HG02943 (cell line): ENCODE results near the gene MON1A.
A peak's percentile ranks its signal among the peaks of the same experiment; 100 is the strongest.
"Not testable (repeated sequence)": the region's sequence is repeated elsewhere in the genome, so short reads cannot be mapped to it uniquely, and the experiment has no call there.

ENCODE experiments used
- ATAC-seq: cut with Tn5 transposase; IDR thresholded peaks from one replicate; pipeline ENCODE4 v1.9.1; 2021; ENCODE audit warnings: mild to moderate bottlenecking, low read depth, moderate library complexity; ENCODE audit not compliant: unreplicated experiment

MON1A gene

GRCh38 chr3:49924683-49925082, 4.9 kb downstream of the MON1A start:
- no peak for ATAC-seq

DNA sequence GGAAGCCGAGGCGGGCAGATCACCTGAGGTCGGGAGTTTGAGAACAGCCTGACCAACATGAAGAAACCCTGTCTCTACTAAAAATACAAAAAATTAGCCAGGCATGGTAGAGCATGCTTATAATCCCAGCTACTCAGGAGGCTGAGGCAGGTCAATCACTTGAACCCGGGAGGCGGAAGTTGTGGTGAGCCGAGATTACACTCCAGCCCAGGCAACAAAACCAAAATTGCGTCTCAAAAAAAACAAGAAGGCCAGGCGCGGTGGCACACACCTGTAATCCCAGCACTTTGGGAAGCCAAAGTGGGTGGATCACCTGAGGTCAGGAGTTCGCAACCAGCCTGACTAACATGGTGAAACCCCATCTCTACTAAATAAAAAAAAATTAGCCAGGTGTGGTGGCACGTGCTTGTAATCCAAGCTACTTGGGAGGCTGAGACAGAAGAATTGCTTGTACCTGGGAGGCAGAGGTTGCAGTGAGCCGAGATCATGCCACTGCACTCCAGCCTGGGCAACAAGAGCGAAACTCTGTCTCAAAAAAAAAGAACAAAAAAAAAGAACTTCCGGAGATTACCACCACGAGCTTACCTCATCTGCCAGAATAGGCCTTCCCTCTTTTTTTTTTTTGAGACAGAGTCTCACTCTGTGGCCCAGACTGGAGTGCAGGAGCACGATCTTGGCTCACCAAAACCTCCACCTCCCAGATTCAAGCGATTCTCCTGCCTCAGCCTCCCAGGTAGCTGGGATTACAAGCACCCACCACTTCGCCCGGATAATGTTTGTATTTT, 11.6 kb downstream of the MON1A start:
- not testable (repeated sequence) for ATAC-seq

DNA sequence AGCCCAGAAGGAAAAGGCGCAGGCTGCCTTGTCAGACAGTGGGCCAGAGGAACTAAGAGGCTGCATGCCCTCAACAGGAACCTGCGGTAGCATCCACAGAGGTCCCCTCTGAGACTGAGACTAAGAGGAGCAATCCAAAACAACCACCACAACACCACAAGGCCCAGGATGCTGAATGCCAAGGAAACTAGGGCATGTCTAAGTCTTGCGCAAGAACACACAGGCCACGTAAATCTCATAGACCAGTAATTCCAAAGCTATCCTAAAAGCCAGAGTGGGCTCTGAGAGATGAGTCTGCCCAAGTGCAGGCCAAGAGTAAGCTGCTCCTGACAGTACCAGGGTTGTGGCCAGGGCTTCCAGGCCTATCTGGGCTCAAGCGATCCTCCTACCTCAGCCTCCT, 12.9 kb downstream of the MON1A start:
- no peak for ATAC-seq

DNA sequence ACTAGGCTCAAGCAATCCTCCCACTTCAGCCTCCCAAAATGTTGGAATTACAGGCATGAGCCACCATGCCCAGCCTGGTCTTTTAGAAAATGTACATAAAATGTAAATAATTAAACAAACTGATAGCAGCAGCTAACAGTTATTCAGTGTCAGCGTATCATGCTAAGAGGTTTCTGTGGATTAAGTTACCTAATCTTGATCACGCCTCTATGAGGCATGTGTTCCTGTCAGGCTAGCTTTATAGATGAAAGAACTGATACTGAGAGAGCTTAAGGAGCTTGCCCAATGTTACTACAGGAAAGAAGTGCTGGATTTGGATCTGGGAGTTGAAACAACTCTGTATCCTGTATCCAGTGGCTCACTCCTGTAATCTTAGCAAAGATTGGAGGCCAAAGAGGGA, 14.7 kb downstream of the MON1A start:
- no peak for ATAC-seq

DNA sequence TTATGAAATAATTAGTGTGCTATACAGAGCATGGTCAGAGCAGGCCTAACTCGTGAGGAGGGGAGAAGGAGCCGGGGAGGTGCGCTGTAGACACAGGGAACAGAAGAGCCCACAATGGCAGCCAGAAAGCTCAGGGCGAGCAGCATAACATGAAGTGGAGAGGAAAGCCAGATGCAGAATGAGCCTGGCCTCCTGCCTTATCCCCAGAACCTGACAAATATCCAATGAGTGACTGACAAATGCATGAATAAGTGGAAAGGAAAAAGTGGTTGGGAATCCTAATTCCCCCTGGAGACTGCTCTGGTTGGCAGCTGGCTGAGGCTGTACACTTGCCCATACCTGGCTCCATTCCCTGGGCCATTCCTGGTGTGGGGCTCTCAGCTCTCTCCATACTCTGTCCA, 16.7 kb downstream of the MON1A start:
- no peak for ATAC-seq

DNA sequence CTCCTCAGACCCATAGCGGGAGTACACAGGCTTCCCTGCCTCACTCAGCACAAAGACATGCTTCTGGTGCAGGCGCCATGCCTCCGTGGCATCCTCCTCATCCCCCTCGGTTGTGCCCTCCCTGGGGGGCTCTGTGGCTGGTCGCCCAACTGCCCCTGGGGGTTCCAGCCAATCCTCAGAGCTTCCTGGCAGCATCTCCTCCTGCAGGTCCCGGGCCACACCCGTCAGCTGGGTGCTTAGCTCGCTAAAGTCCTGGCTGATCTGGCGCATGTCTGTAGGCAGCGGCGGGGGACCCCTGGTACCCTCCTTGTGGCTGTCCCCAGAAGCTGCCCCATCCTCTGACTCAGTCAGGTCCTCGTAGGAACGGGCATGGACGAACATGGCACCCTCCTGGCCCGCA, 18.0 kb downstream of the MON1A start:
- no peak for ATAC-seq

DNA sequence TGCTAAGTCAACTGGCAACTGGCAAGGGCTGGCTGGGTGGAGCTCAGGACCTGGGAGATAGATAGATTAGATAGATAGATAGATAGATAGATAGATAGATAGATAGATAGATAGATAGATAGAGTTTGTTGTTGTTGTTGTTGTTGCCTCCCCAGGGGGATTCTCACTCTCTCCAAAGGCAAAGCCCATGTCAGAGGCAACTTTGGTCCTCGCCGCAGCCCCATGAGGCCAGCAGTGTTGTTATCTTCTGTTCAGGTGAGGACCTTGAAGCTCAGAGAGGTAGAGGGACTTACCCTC, 18.5 kb downstream of the MON1A start:
- no peak for ATAC-seq

DNA sequence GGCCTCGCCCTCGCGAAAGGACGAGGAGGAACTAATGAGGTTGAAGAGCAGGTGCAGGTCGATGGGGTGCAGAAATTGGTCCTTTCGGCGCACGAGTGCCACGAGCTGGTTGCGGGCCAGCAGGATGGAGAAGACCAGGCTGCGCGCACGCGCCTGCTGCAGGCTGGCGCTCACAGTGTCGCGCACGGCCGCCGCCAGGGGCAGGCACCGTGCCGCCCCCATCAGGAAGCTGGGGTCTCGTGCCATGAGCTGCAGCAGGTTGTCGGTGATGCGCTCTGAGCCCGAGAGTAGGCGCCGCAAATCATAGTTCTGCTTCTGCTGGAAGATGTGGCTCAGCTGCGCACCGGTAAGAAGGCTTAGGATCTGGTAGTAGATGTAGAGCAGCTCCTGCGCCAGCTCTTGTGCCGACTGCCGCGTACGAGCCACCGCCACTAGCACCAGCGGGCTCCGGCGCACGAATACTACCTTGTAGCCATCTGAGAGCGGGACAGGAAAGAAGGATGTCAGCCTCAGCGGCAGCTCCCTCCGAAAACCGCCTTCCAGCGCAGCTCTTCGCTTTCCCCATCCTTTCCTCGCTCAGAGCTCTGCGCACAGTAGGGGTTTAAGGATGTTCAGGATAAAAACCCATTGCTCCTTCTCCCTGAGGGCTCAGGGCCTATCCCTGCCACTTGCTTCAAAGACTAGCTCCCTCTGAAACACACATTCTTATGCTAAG, 19.0 kb downstream of the MON1A start:
- no peak for ATAC-seq

- no peak for ATAC-seq
Measured at GRCh38 chr3:49908373-49909199, 21.0 kb downstream of the MON1A start.

- no peak for ATAC-seq
Measured at GRCh38 chr3:49906073-49906743, 23.4 kb downstream of the MON1A start.

DNA sequence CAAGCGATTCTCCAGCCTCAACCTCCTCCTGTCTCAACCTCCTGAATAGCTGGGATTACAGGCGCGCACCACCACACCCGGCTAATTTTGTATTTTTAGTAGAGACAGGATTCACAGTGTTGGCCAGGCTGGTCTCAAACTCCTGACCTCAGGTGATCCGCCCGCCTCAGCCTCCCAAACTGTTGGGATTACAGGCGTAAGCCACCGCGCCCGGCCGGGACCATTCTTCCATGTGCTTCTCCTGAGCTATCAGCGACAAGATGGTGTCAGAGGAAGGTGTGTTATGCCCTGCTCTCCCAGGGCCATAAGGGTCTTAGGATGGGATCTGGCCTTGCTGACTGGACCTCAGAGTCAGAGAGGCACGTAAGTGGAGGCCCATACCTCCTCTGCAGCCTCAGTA, 25.2 kb downstream of the MON1A start:
- not testable (repeated sequence) for ATAC-seq

DNA sequence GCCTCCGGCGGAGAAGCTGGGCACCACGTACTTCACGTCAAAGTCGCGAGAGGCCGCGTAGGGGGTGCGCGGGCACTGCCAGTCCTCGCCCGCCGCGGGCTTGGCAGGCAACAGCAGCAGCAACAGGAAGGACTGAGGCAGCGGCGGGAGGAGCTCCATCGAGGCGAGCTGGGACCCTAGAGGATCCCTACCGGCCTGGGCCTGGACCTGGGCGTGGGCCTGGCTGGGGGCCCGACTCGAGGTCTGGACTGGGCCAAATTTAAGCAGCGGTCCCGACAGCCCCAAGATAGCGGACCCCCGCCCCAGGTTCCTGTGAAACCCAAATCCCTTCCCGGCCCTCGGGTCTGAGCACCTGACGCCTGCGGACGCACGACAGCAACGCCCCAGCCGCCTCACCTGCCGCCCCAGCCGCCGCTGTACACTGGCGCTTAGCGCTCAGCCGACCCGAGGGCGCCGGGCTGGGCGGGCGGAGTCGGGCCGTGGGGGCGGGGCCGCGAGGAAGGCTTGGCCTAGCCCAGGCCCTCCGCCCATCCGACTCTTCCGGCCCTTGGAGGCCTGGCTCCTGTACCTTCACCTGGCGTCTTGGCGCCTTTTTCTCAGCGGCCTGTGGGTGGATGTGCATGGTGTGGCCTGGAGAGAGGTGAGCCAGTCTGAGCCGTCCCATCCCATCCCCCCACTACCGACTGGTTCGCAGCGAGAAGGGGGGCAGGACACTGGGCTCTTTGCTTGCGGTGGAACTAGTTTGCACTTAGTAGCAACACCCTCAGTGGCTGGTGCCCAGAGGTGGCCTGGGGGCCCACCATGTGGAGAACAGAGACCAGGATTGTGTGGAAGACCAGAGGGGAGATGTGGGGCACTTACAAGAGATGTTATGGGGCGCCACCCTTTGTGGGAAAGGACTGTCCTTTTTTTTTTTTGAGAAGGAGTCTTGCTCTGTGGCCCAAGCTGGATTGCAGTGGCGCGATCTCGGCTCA, 25.9 kb downstream of the MON1A start, which contains the start of gene MST1R:
TSS of gene MST1R (minus strand) at position 423 of the 974 bp plus-strand sequence. CDS start at position 159, 264 bp downstream.
- ATAC-seq = peak; percentile 57

- ATAC-seq = no peak
Measured at GRCh38 chr3:49902511-49903345, 26.9 kb downstream of the MON1A start.

GRCh38 chr3:49901366-49902339, 28.0 kb downstream of the MON1A start:
- ATAC-seq = no peak

DNA sequence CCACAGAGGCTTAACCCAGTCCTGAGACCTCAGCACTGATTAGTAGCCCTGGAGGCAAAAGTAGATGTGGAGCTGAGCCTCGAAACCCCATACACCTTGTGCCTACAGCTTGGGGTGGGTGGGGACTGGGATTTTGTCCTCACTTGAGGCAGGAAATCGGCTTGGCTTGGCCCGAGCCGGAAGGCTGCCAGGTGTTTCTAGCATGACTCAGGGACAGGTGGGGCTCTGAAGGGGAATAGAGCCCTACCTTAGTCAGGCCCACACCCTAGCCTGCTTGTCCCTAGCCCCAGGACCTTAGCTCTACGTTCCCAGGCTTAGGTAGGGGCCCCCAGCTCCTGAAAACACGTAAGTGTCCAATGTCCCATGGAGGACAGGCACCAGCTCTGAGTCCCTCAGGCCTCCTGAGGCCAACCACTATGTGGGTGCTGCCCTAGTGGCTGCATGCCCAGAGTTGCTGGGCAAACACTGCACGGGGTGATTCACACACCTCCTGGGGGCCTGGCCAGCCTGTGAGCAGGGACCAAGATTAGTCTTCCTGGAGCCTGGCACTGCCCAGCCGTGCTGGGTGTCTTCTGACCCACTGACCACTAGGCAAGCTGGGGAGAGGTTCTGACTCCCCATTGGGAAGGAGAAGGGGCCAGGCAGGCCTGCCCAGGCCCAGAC, 29.0 kb downstream of the MON1A start:
- no peak for ATAC-seq

DNA sequence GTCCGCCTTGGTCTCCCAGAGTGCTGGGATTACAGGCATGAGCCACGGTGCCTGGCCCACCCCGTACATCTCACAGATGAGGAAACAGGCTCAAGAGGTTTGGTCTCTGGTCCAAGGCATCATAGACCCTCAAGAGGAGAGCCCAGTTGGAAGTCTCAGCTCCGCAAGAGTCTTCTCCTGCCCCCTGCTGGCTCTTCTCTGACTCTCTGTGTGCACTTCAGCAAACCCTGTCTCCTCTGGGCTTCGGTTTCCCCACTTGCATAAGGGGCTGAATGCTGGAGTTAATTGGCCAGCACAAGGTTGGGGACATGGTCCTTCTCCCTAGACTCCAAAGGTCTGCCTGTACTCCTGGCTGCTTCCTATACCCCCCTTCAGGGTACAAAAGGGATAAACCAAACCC, 29.8 kb downstream of the MON1A start:
- ATAC-seq = no peak

DNA sequence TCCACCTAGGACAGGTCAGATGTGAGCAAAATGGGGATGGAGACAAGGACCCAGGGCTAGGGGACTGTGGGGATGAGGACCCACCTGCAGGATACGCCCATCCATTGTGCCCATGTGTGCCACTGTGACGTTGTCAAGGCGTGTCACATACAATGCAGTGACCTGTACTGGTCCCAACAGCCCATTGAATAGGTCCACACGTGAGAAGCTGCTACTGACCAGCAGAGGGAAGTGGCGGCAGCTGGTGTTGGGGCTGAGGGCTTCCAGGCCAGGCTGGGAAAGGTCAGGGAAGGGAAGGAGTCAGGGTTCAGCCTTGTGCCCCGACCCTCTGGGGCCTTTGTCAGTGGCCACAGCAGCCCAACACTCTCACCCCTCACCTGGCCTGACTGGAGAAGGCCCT, 30.6 kb downstream of the MON1A start:
- no peak for ATAC-seq
